ENCODE results near the gene CIPC. TPM values are rescaled to one million over a fixed set of nuclear protein-coding genes. Genes with fewer than 3 reads are reported as not detected.

The CIPC gene
- 13.6 and 17.7 TPM in 2 replicates for total RNA-seq

GRCh38 chr14:77097700-77098528, at the start of gene CIPC:
CIPC (plus strand) TSS chr14:77098258; CDS start chr14:77105709, 7,451 bp downstream.

GRCh38 chr14:77141214-77142004, 43.4 kb downstream of the CIPC start, which contains the start of gene ZDHHC22:
ZDHHC22 (minus strand) TSS chr14:77141791; CDS start chr14:77139738, 2,053 bp downstream.

Other genes starting within 250 kb of the CIPC start
- gene IRF2BPL, start 69.5 kb upstream of the CIPC start, total RNA-seq: 38.1 and 40.6 TPM in 2 replicates
- gene ZDHHC22, start 43.5 kb downstream of the CIPC start, total RNA-seq: not detected in 2 replicates
- under 0.01 and 0.17 TPM in 2 replicates for gene TMEM63C, start 83.5 kb downstream of the CIPC start, total RNA-seq
- gene NGB, start 172.9 kb downstream of the CIPC start, total RNA-seq: not detected in 2 replicates
- gene POMT2, start 222.6 kb downstream of the CIPC start, total RNA-seq: 16.2 and 27.1 TPM in 2 replicates
- 11.5 and 11.7 TPM in 2 replicates for gene GSTZ1, start 222.8 kb downstream of the CIPC start, total RNA-seq